Thyroid gland (tissue), 4 donors: ENCODE measurements around the gene NFIB.

Experiments used
- POLR2A ChIP-seq, 2 donors: fragments of 450-650 bp; IDR thresholded peaks; one replicate each; pipeline ENCODE4 v1.6.1; 2017; ENCODE audit warnings: antibody characterized with exemption in 2 of 2, mild to moderate bottlenecking in 2 of 2, moderate library complexity in 1 of 2
- TF ChIP-seq, protein P1 (sequence below), 6 experiments: fragments of 200-600 bp in 3 of 6; fragments of 450-650 bp in 3 of 6; sonication (generic) in 3 of 6; IDR thresholded peaks; one replicate each; pipeline ENCODE4 v1.5.1; 2016 to 2019; ENCODE audit warnings: antibody characterized with exemption in 6 of 6, mild to moderate bottlenecking in 2 of 6, inconsistent platforms in 1 of 6, moderate library complexity in 1 of 6

DNA sequence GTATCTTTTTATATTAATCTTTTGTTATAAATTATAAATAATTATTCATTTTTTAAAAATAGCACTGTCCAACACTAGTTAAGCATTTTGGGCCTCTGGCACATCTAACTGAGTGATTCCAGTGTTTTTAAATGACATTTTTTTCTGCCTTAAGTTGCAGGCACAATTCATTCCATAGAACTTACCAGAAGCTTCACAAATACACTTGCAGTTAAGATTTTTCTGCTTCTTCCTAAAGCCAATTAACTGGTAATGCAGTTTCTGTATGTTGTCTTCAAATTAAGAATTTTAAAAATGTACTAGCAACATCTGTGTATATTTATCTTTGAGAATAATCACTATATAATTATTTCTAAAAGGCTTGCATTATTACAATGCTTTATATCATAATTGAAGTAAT, 11.2 kb upstream of the NFIB start:
- TF ChIP-seq, protein P1, sequence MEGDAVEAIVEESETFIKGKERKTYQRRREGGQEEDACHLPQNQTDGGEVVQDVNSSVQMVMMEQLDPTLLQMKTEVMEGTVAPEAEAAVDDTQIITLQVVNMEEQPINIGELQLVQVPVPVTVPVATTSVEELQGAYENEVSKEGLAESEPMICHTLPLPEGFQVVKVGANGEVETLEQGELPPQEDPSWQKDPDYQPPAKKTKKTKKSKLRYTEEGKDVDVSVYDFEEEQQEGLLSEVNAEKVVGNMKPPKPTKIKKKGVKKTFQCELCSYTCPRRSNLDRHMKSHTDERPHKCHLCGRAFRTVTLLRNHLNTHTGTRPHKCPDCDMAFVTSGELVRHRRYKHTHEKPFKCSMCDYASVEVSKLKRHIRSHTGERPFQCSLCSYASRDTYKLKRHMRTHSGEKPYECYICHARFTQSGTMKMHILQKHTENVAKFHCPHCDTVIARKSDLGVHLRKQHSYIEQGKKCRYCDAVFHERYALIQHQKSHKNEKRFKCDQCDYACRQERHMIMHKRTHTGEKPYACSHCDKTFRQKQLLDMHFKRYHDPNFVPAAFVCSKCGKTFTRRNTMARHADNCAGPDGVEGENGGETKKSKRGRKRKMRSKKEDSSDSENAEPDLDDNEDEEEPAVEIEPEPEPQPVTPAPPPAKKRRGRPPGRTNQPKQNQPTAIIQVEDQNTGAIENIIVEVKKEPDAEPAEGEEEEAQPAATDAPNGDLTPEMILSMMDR (IDR thresholded peaks at IDR 0.05) = no peak
- TF ChIP-seq POLR2A (IDR thresholded peaks at IDR 0.05) = no peak
